Bronchial epithelial cell (primary cell): ENCODE results near the gene FNIP2. TPM values are rescaled to one million over a fixed set of nuclear protein-coding genes. Genes with fewer than 3 reads are reported as not detected.

ENCODE experiments used
- DNase-seq: peaks from one replicate; pipeline ENCODE4 v3.0.0-alpha.2; 2010; ENCODE audit warnings: low read depth
- FAIRE-seq: peaks from 2 replicates; lab custom pipeline; 2011; peaks lifted over from hg19 to GRCh38; lab: Jason Lieb, UNC
- H3K27me3 ChIP-seq: 2 replicates; pipeline ENCODE4 v1.5.1; 2011; ENCODE audit warnings: low read length; ENCODE audit not compliant: control insufficient read depth, insufficient read depth
- H3K36me3 ChIP-seq: 2 replicates; pipeline ENCODE4 v1.5.1; 2011; ENCODE audit warnings: low read length; ENCODE audit not compliant: control insufficient read depth, insufficient read depth
- H3K4me3 ChIP-seq: 2 replicates; pipeline ENCODE4 v1.5.1; 2011; ENCODE audit warnings: mild to moderate bottlenecking, low read depth, low read length, control low read depth
- total RNA-seq: library from RNA; depleted of rRNA; stranded (reverse); fragments of >200 nt; gene quantifications from 2 replicates; pipeline ENCODE4 v1.2.1, GENCODE V29; 2014
- TF ChIP-seq, protein P1 (sequence below): IDR thresholded peaks from 2 replicates; pipeline ENCODE4 v1.5.1; 2011; ENCODE audit warnings: mild to moderate bottlenecking, moderate library complexity, low read length, control low read depth, inconsistent platforms; ENCODE audit not compliant: insufficient read depth, severe bottlenecking

FNIP2 gene
- total RNA-seq, 1 donor from 2014 or later: 16.6 TPM

DNA sequence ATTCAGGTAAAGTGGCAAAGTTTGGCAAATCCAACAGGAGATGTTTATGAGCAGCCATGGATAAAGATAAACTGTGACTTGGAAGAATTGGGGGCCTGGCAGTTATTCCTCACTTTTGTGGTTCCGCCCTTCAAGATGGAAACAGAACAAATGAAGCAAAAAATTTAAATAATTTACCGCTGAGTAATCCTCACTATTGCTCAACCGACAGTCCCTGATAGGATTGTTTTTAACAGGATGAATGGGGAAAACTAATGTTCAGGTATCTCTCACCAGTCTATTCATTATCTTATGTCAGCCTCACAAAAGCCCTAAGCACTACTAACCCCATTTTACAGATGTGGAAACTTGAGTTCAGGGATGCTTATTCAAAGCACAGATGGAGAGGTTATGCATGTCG lies 90.8 kb downstream of the FNIP2 start:
- Histone ChIP-seq H3K36me3 (peaks cover 1% of the 10 kb centered on the region), H3K4me3 (no peak overlapping the region), H3K27me3 (no peaks in the 10 kb centered on the region)
- no peak for DNase-seq
- TF ChIP-seq, protein P1, sequence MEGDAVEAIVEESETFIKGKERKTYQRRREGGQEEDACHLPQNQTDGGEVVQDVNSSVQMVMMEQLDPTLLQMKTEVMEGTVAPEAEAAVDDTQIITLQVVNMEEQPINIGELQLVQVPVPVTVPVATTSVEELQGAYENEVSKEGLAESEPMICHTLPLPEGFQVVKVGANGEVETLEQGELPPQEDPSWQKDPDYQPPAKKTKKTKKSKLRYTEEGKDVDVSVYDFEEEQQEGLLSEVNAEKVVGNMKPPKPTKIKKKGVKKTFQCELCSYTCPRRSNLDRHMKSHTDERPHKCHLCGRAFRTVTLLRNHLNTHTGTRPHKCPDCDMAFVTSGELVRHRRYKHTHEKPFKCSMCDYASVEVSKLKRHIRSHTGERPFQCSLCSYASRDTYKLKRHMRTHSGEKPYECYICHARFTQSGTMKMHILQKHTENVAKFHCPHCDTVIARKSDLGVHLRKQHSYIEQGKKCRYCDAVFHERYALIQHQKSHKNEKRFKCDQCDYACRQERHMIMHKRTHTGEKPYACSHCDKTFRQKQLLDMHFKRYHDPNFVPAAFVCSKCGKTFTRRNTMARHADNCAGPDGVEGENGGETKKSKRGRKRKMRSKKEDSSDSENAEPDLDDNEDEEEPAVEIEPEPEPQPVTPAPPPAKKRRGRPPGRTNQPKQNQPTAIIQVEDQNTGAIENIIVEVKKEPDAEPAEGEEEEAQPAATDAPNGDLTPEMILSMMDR: no peak
- no peak for FAIRE-seq

DNA sequence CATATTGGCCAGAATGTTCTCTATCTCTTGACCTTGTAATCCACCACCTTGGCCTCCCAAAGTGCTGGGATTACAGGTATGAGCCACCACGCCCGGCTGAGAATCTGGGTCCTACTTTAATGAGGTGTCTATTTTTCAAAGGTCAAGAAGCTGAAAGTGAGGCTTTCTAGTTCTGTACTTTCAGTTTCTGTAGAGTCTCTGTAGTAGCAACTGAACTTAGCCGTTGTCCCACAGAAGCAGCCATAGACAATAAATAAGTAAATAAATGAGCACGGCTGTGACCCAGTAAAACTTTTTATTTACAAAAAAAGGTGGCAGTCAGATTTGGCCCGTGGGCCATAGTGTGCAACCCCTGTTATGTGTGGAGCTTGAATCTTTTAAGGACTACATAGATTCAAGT lies 92.0 kb downstream of the FNIP2 start:
- TF ChIP-seq, protein P1: no peak
- FAIRE-seq: no peak
- Histone ChIP-seq H3K36me3 (peaks cover 1% of the 10 kb centered on the region), H3K27me3 (no peaks in the 10 kb centered on the region), H3K4me3 (no peak overlapping the region)
- no peak for DNase-seq

DNA sequence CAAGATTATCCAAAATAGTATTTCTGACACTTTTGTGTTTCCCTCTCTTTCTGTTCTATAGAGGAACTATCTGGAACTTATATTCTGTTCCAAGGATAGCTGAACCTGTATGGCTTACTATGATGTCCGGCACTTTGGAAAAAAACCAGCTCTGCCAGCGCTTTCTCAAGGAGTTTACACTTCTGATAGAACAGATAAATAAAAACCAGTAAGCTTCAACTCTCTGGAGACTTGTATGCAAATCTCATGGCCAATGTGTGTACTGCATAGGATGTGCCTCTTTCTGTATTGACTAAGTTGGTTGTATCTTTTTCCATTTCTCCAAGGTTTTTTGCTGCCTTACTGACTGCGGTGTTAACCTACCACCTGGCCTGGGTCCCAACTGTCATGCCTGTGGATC lies 92.5 kb downstream of the FNIP2 start:
- DNase-seq (no peak), FAIRE-seq (no peak)
- TF ChIP-seq, protein P1: no peak
- Histone ChIP-seq H3K4me3 (no peak overlapping the region), H3K27me3 (no peaks in the 10 kb centered on the region), H3K36me3 (peaks cover 1% of the 10 kb centered on the region)

DNA sequence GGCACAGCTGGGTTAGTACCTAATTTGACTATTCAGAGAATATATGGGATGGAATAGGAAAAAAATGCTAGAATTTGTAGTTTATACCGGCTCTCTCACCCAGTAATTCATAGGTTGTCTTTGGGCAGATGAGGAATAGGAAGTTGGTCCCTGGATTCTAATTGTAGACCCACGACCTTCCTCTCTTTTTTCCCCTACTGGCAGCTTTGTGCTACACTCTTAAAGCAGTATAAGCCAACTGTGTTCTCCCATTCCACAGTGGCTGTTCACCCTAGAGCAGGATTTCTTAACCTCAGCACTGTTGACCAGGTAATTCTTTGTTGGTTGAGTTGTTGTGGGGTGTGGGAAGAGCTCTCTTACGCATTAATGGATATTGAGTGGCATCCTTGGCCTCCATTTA lies 92.9 kb downstream of the FNIP2 start:
- Histone ChIP-seq H3K27me3 (no peaks in the 10 kb centered on the region), H3K36me3 (peaks cover 1% of the 10 kb centered on the region), H3K4me3 (no peak overlapping the region)
- TF ChIP-seq, protein P1: no peak
- DNase-seq (no peak), FAIRE-seq (no peak)

DNA sequence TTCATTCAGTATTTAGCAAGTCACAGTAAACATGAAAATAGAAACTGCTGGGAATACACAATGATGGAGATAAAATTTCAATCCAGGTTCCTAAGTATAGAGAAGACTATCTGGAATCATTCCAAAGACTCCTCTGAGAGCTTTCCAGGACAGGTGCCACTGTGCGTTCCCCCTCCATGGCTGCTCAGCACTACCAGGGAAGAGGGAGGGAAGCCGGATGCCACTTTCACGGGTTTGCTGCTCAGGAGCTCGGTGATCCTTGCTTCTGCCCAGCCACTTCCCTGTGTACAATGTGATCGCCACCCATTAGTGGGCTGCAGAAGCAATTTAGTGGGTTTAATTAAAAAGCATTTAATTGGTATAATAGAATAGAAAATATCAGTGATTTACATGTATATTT lies 94.5 kb downstream of the FNIP2 start:
- no peak for DNase-seq
- no peak for FAIRE-seq
- no peaks in the 10 kb centered on the region for H3K27me3 ChIP-seq
- H3K4me3 ChIP-seq: no peak overlapping the region
- TF ChIP-seq, protein P1: no peak
- peaks cover 3% of the 10 kb centered on the region for H3K36me3 ChIP-seq

DNA sequence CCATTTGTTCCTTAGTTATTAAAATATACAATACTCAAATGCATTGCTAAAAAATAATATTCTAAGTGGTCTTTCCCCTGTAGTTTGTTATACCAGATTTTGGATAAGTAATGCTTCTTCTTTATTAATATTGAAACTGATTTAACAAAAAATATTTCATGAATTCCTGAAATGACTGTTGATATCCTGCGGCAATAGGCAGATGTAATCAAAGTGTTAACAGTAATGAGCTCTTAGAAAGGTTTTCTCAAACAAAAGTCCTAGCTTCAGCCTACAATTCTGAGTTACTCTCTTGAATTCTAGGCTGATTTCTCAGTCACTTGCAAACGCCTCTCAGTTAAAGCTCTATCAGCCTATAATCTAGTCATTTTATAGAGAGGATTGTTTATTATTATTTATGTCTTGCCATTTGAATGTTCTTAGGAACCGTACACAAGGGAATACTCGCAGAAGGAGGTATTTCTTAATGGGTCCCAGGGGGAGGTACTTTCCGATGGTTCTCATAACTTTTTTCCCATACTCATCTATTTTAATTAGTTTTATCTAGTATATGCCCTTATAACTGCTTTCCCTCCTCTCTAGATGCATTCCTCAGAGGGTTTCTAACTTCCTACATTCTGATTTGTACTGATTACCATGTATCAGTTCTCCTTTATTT lies 96.8 kb downstream of the FNIP2 start:
- TF ChIP-seq, protein P1: no peak

More for the DNA sequence above, 96.8 kb downstream of the FNIP2 start:
- no peak overlapping the region for H3K4me3 ChIP-seq
- peaks cover 10% of the 10 kb centered on the region for H3K36me3 ChIP-seq
- no peak for FAIRE-seq
- no peaks in the 10 kb centered on the region for H3K27me3 ChIP-seq
- DNase-seq: no peak
